C4-2B (cell line): ENCODE data around the gene SPRY1.

Source experiments
- H3K27ac ChIP-seq: fragments of 450-650 bp; 2 replicates; pipeline ENCODE4 v1.5.1; 2017
- CTCF ChIP-seq: fragments of 450-650 bp; conservative IDR thresholded peaks from 2 replicates; pipeline ENCODE4 v1.5.1; 2017; ENCODE audit warnings: mild to moderate bottlenecking
- ZFX ChIP-seq: fragments of 450-650 bp; IDR thresholded peaks from 2 replicates; pipeline ENCODE4 v1.6.1; 2017

Gene SPRY1

GRCh38 chr4:123421227-123421936 lies 24.8 kb downstream of the SPRY1 start:
- no peak for TF ChIP-seq ZFX
- no peak for TF ChIP-seq CTCF
- H3K27ac ChIP-seq: no peak overlapping the region

- H3K27ac ChIP-seq: no peak overlapping the region
- TF ChIP-seq ZFX (no peak), CTCF (no peak)
Measured at GRCh38 chr4:123421937-123422781, 25.6 kb downstream of the SPRY1 start.

DNA sequence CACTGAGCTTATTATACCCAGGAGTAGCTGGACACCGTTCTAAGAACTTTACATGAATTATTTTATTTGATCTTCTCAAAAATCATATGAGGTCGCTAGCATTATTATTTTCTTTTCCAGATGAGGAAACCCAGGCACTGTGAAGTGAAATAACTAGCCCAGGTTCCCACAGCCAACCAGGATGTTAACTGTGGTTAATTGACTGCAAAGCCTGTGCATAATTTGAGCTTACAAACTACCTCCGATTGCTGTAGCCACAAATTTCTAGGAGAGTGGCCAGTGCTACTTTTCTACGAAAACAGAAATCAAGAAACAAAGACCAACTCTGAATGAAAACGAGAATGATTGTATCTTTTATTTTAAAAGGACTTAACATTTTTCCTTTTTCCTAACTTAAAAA lies 27.2 kb downstream of the SPRY1 start:
- no peak for TF ChIP-seq ZFX
- TF ChIP-seq CTCF: no peak

DNA sequence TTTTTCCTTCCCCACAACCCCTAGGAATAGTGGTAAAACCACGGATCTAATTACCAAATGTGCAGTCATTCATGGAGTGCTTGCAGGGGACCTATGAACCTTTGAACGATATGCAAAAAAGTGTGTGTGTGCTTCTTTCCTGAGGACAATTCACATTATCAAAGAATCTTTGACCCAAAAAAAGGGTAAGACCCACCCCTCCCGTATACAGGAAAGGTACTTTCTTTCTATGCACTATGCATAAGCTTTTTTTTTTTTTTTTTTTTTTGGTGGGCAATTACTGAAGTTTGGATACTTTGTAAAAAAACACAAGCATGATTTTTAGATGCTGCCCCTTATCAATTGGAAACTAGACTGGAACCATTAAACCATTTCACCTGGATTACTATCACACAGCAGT lies 31.4 kb downstream of the SPRY1 start:
- H3K27ac ChIP-seq: no peak overlapping the region
- TF ChIP-seq CTCF (no peak), ZFX (no peak)

More for the DNA sequence above, 27.2 kb downstream of the SPRY1 start:
- no peak overlapping the region for H3K27ac ChIP-seq

DNA sequence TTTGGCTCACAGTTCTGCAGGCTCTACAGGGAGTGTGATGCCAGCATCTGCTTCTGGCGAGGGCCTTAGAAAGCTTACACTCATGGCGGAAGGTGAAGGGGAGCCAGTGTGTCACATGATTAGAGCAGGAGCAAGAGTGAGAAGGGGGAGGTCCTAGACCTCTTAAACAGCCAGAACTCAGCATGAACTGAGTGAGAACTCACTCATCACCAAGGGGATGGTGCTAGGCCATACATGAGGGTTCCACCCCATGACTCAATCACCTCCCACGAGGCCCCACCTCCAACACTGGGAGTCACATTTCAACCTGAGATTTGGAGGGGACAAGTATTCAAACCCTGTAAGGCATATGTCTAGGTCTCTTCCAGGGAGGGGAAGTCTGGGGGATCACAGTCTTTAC lies 33.4 kb downstream of the SPRY1 start:
- TF ChIP-seq CTCF: no peak
- no peak for TF ChIP-seq ZFX
- no peak overlapping the region for H3K27ac ChIP-seq

DNA sequence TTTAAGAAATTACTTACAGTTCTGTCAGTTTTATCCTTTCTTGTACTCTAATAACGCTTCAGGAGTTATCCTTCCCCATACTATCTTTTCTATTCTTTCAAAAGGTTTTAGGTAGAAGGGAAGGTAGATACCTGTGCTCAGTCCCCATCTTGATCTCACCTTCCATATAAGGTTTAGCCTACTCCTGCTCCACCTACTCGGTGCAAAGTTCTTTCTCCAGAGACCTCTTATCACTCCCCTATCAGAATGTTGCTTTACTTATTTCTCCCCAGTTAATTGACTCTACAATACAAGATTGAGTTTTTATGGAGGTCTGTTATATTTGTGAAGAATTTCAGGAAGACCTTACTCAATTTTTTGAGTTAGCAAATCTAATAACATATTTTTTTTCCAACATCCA lies 33.9 kb downstream of the SPRY1 start:
- no peak for TF ChIP-seq CTCF
- no peak for TF ChIP-seq ZFX
- H3K27ac ChIP-seq: no peak overlapping the region

DNA sequence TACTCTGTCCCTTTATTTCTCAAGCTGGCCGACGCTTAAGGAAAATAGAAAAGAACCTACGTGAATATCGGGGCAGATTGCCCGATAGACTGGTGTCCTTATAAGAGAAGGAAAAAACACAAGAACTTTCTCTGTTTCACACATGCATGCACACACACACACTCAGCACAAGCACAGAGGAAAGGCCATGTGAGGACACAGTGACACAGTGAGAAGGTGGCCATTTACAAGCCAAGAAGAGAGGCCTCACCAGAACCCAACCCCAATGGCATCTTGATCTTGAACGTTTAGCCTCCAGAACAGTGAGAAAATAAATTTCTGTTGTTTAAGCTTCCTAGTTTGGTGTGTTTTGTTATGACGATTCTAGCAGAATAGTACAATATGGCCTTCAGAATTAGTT lies 37.0 kb downstream of the SPRY1 start:
- no peak overlapping the region for H3K27ac ChIP-seq
- TF ChIP-seq CTCF: no peak
- TF ChIP-seq ZFX: no peak
